ENCODE measurements around the gene MAS1.
"Not testable (repeated sequence)": the region's sequence is repeated elsewhere in the genome, so short reads cannot be mapped to it uniquely, and the experiment has no call there.

The MAS1 gene

GRCh38 chr6:159890792-159891191 lies at the start of gene MAS1:
MAS1 (plus strand) TSS chr6:159890988; CDS start chr6:159906956, 15,968 bp downstream.
- in situ Hi-C loops (cut with HindIII; ENCODE audit: low sequenced_read_pairs) = no loop called here

- in situ Hi-C loops (cut with HindIII; ENCODE audit: low sequenced_read_pairs) = no loop called here
These were observed 48.8 kb upstream of the MAS1 start for GRCh38 chr6:159842035-159842434.

GRCh38 chr6:159844737-159845645 lies 45.8 kb upstream of the MAS1 start:
- in situ Hi-C loops (cut with HindIII; ENCODE audit: low sequenced_read_pairs) = no loop called here

GRCh38 chr6:159848552-159848951 lies 42.2 kb upstream of the MAS1 start:
- in situ Hi-C loops (cut with HindIII; ENCODE audit: low sequenced_read_pairs) = not testable (repeated sequence)

- in situ Hi-C loops (cut with HindIII; ENCODE audit: low sequenced_read_pairs) = not testable (repeated sequence)
These were observed 40.9 kb upstream of the MAS1 start for GRCh38 chr6:159849851-159850250.

- in situ Hi-C loops (cut with HindIII; ENCODE audit: low sequenced_read_pairs) = no loop called here
These were observed 37.9 kb upstream of the MAS1 start for GRCh38 chr6:159852877-159853276.

GRCh38 chr6:159853754-159854153 lies 37.0 kb upstream of the MAS1 start:
- in situ Hi-C loops (cut with HindIII; ENCODE audit: low sequenced_read_pairs) = no loop called here

GRCh38 chr6:159854959-159855358 lies 35.8 kb upstream of the MAS1 start:
- in situ Hi-C loops (cut with HindIII; ENCODE audit: low sequenced_read_pairs) = no loop called here

GRCh38 chr6:159858259-159858658 lies 32.5 kb upstream of the MAS1 start:
- in situ Hi-C loops (cut with HindIII; ENCODE audit: low sequenced_read_pairs) = no loop called here

GRCh38 chr6:159860482-159860881 lies 30.3 kb upstream of the MAS1 start:
- in situ Hi-C loops (cut with HindIII; ENCODE audit: low sequenced_read_pairs) = no loop called here

GRCh38 chr6:159862103-159862502 lies 28.7 kb upstream of the MAS1 start:
- in situ Hi-C loops (cut with HindIII; ENCODE audit: low sequenced_read_pairs) = no loop called here

- in situ Hi-C loops (cut with HindIII; ENCODE audit: low sequenced_read_pairs) = not testable (repeated sequence)
These were observed 27.4 kb upstream of the MAS1 start for GRCh38 chr6:159863341-159863740.

- in situ Hi-C loops (cut with HindIII; ENCODE audit: low sequenced_read_pairs) = no loop called here
These were observed 25.4 kb upstream of the MAS1 start for GRCh38 chr6:159865226-159865920.

GRCh38 chr6:159866286-159867247 lies 24.2 kb upstream of the MAS1 start:
- in situ Hi-C loops (cut with HindIII; ENCODE audit: low sequenced_read_pairs) = no loop called here

- in situ Hi-C loops (cut with HindIII; ENCODE audit: low sequenced_read_pairs) = no loop called here
These were observed 19.5 kb upstream of the MAS1 start for GRCh38 chr6:159871241-159871640.

GRCh38 chr6:159871906-159872305 lies 18.9 kb upstream of the MAS1 start:
- in situ Hi-C loops (cut with HindIII; ENCODE audit: low sequenced_read_pairs) = no loop called here

GRCh38 chr6:159874435-159874834 lies 16.4 kb upstream of the MAS1 start:
- in situ Hi-C loops (cut with HindIII; ENCODE audit: low sequenced_read_pairs) = no loop called here

GRCh38 chr6:159875194-159875593 lies 15.6 kb upstream of the MAS1 start:
- in situ Hi-C loops (cut with HindIII; ENCODE audit: low sequenced_read_pairs) = no loop called here

GRCh38 chr6:159876242-159876641 lies 14.5 kb upstream of the MAS1 start:
- in situ Hi-C loops (cut with HindIII; ENCODE audit: low sequenced_read_pairs) = no loop called here

GRCh38 chr6:159877256-159877808 lies 13.5 kb upstream of the MAS1 start:
- in situ Hi-C loops (cut with HindIII; ENCODE audit: low sequenced_read_pairs) = no loop called here

GRCh38 chr6:159878341-159878740 lies 12.4 kb upstream of the MAS1 start:
- in situ Hi-C loops (cut with HindIII; ENCODE audit: low sequenced_read_pairs) = no loop called here
